Smooth muscle cell (in vitro differentiated cells): ENCODE measurements around the gene ADAT3. TPM values are rescaled to one million over a fixed set of nuclear protein-coding genes. Genes with fewer than 3 reads are reported as not detected.

Experiments
- DNase-seq: peaks from one replicate; lab custom pipeline; 2025; ENCODE audit not compliant: unreplicated experiment; lab: John Stamatoyannopoulos, UW
- H2AFZ ChIP-seq: fragments of 200-600 bp; sonication (generic); 2 replicates; pipeline ENCODE4 v1.6.0; 2016; ENCODE audit warnings: antibody characterized with exemption, low read depth, mild to moderate bottlenecking
- H3F3A ChIP-seq: fragments of 200-600 bp; sonication (generic); 2 replicates; pipeline ENCODE4 v1.6.0; 2017; ENCODE audit warnings: antibody characterized with exemption, low read depth
- H3K27ac ChIP-seq: fragments of 200-600 bp; sonication (generic); 2 replicates; pipeline ENCODE4 v1.5.1; 2016; ENCODE audit warnings: low read depth, mild to moderate bottlenecking
- H3K27me3 ChIP-seq: fragments of 200-600 bp; sonication (generic); 2 replicates; pipeline ENCODE4 v1.6.1; 2016; ENCODE audit warnings: low read depth, mild to moderate bottlenecking
- H3K36me3 ChIP-seq: fragments of 200-600 bp; sonication (generic); 2 replicates; pipeline ENCODE4 v1.5.1; 2016; ENCODE audit warnings: low read depth
- H3K4me1 ChIP-seq: fragments of 200-600 bp; sonication (generic); 2 replicates; pipeline ENCODE4 v1.5.1; 2016; ENCODE audit warnings: low read depth
- H3K4me2 ChIP-seq: fragments of 200-600 bp; sonication (generic); 2 replicates; pipeline ENCODE4 v1.6.0; 2016; ENCODE audit warnings: mild to moderate bottlenecking
- H3K4me3 ChIP-seq: fragments of 200-600 bp; sonication (generic); 2 replicates; pipeline ENCODE4 v1.5.1; 2016; ENCODE audit warnings: mild to moderate bottlenecking
- H3K79me2 ChIP-seq: fragments of 200-600 bp; sonication (generic); 2 replicates; pipeline ENCODE4 v1.6.0; 2016; ENCODE audit warnings: low read depth, mild to moderate bottlenecking
- H3K9ac ChIP-seq: fragments of 200-600 bp; sonication (generic); 2 replicates; pipeline ENCODE4 v1.6.0; 2016; ENCODE audit warnings: low read depth
- H3K9me3 ChIP-seq: fragments of 200-600 bp; sonication (generic); replicated peaks from 2 replicates; pipeline ENCODE4 v1.5.1; 2016; ENCODE audit warnings: low read depth
- H4K20me1 ChIP-seq: fragments of 200-600 bp; sonication (generic); 2 replicates; pipeline ENCODE4 v1.6.0; 2016; ENCODE audit warnings: low read depth
- CTCF ChIP-seq: fragments of 200-600 bp; sonication (generic); IDR thresholded peaks from 2 replicates; pipeline ENCODE4 v1.5.1; 2017; ENCODE audit warnings: borderline replicate concordance, mild to moderate bottlenecking, antibody characterized with exemption; ENCODE audit not compliant: insufficient read depth, poor library complexity, severe bottlenecking
- WGBS: methylation state at CpG from one replicate; pipeline ENCODE4 v1.1.7; 2016; ENCODE audit warnings: low lambda C conversion rate; 5-methylcytosine and 5-hydroxymethylcytosine counted together
- polyA plus RNA-seq: library from polyadenylated mRNA; unstranded; fragments of >200 nt; fragmentation: Nextera tagmentation; extraction: Ambion mirVana; gene quantifications from 2 replicates; pipeline ENCODE4 v1.2.1, GENCODE V29; 2016
- total RNA-seq: library from RNA; depleted of rRNA; stranded (reverse); fragments of >200 nt; gene quantifications from 2 replicates; pipeline ENCODE4 v1.2.3, GENCODE V29; 2014

Gene ADAT3
- total and polyA plus RNA-seq, 2 experiments from 2014 or later, result 0.58 to 2.0 TPM

- no peak overlapping the region for H3K27ac ChIP-seq
- peaks cover 71% of the 10 kb centered on the region for H3K79me2 ChIP-seq
- no peak for TF ChIP-seq CTCF
- H3K4me3 ChIP-seq, result no peak overlapping the region
- 96% methylated on average over 13 of the region's 13 CpGs for WGBS
- H3K4me2 ChIP-seq, result no peak overlapping the region
- H4K20me1 ChIP-seq, result peaks cover 87% of the 10 kb centered on the region
- H3K9ac ChIP-seq, result no peak overlapping the region
- no peaks in the 10 kb centered on the region for H3K27me3 ChIP-seq
- H3K9me3 ChIP-seq, result no peaks in the 10 kb centered on the region
- no peaks in the 10 kb centered on the region for H3F3A ChIP-seq
- peaks cover under 1% of the 10 kb centered on the region for H3K4me1 ChIP-seq
- no peak overlapping the region for H2AFZ ChIP-seq
- DNase-seq, result no peak
- H3K36me3 ChIP-seq, result no peaks in the 10 kb centered on the region
These were observed 5.9 kb downstream of the ADAT3 start for GRCh38 chr19:1911098-1911497.

DNA sequence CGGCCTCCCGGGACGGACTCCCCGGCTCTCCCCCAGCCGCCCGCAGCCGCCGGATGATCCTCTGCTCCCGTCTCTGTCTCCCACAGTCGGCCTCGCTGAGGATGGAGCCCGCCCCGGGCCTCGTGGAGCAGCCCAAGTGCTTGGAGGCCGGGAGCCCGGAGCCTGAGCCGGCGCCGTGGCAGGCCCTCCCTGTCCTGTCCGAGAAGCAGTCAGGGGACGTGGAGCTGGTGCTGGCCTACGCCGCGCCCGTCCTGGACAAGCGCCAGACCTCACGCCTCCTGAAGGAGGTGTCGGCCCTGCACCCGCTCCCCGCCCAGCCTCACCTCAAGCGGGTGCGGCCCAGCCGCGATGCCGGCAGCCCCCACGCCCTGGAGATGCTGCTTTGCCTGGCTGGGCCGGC is 6.8 kb downstream of the ADAT3 start:
- Histone ChIP-seq H3K4me3 (no peak overlapping the region), H2AFZ (no peak overlapping the region), H4K20me1 (peaks cover 95% of the 10 kb centered on the region), H3K9me3 (no peaks in the 10 kb centered on the region), H3K27me3 (no peaks in the 10 kb centered on the region), H3K9ac (no peak overlapping the region), H3F3A (no peaks in the 10 kb centered on the region), H3K4me1 (no peaks in the 10 kb centered on the region), H3K79me2 (peaks cover 62% of the 10 kb centered on the region), H3K36me3 (no peaks in the 10 kb centered on the region), H3K4me2 (no peak overlapping the region), H3K27ac (no peak overlapping the region)
- TF ChIP-seq CTCF, result no peak
- no peak for DNase-seq
- 96% methylated on average over 20 of the region's 37 CpGs for WGBS

- TF ChIP-seq CTCF, result no peak
- Histone ChIP-seq H3K9ac (no peak overlapping the region), H3K4me3 (no peak overlapping the region), H3K4me1 (no peaks in the 10 kb centered on the region), H3K36me3 (no peaks in the 10 kb centered on the region), H2AFZ (no peak overlapping the region), H3K9me3 (no peaks in the 10 kb centered on the region), H3K79me2 (peaks cover 53% of the 10 kb centered on the region), H3F3A (no peaks in the 10 kb centered on the region), H3K27me3 (no peaks in the 10 kb centered on the region), H3K27ac (no peak overlapping the region), H3K4me2 (no peak overlapping the region), H4K20me1 (peaks cover 94% of the 10 kb centered on the region)
- over 99% methylated on average over 48 of the region's 77 CpGs for WGBS
- DNase-seq, result no peak
These were observed 7.7 kb downstream of the ADAT3 start for GRCh38 chr19:1912760-1913505.
